ENCODE measurements around the gene IL31RA.
A peak's percentile ranks its signal among the peaks of the same experiment; 100 is the strongest.
"Not testable (repeated sequence)": the region's sequence is repeated elsewhere in the genome, so short reads cannot be mapped to it uniquely, and the experiment has no call there.

The IL31RA gene

DNA sequence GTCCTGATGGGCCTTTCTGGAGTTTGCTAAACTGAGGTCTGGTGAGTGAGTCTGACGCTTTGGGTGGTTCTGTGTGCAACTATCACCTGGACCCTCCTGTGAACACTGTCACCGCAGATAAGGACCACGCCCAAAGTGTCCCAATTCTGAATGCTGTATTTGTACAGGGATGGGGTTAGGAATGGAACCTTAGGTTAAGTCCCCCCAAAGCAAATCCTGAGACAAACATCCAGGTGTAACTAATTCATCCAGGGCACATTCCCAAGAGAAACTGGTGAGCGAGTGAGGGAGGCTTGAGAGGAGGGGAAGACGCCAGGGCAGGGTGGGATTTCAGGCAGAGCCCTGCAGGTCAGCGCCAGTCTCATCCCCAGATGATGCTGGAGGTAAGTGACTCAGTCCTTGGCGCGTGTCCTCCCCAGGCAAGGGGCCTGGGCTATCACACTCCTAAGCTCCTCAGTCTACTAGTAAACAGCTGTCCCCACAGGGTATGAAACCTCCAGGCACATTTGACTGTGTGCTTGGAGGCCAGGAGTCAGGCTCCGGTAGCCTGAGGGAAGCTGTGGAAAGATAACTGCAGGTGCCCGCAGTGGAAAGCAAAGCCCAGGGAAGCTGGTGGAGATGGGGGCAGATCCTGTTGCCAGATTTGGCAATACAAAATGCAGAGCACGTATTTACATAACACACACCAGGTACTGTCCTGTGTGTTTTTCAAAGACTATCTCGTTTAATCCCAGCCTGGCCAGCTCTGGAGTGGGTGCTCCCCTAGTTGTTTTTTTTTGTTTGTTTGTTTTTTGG lies 76.9 kb downstream of the IL31RA start:
- no peak for DNase-seq

DNA sequence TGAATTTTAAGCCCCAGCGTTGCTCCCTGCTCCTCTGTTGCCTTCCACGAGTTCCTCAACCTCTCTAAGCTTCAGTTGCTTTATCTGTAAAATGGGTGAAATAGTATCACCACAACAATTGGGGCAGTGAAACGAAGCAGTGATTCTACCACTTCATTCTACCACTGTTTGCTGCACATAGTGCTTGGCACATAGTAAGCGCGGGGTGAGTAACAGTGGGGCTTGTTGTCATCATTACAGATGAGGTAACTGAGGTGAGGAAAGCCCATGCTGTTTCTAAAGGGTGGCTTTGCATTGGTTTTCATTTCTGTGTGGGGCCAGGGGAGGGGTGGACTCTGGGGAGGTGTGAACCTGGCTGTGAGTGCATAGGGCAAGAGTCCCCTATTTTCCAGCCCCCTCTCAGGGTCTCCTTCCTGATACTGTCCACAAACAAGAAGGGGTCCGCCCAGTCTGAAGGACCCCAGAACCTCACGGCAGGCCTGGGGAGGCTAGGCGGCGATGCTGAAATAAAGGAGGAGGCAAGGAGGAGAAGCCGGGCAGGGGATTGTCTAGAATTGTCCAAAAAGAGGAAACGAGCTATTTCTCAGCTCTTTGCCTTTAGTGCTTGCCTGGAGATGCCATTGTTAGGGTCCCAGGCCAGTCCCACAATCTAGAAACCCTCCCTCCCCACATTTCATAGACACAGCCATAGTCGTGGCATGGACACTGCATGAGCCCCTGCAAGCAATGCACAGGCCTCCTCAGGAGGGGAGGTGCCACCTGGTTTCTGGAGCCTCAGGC lies 78.1 kb downstream of the IL31RA start:
- no peak for DNase-seq

DNA sequence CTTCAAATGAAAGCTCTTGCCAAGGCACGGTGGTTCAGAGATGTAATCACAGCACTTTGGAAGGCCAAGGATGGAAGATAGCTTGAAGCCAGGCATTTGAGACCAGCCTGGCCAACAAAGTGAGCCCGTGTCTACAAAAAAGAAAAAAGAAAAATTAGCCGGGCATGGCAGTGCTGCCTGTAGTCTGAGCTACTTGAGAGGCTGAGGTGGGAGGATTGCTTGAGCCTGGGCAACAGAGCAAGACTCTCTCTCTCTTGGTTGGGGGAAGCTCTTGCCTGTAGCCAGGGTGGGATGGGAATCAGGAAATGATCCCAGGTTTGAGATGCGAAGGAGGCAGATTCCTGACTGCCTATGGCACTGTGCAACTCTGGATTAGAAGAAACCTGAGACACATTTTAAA lies 81.5 kb downstream of the IL31RA start:
- DNase-seq = no peak

DNA sequence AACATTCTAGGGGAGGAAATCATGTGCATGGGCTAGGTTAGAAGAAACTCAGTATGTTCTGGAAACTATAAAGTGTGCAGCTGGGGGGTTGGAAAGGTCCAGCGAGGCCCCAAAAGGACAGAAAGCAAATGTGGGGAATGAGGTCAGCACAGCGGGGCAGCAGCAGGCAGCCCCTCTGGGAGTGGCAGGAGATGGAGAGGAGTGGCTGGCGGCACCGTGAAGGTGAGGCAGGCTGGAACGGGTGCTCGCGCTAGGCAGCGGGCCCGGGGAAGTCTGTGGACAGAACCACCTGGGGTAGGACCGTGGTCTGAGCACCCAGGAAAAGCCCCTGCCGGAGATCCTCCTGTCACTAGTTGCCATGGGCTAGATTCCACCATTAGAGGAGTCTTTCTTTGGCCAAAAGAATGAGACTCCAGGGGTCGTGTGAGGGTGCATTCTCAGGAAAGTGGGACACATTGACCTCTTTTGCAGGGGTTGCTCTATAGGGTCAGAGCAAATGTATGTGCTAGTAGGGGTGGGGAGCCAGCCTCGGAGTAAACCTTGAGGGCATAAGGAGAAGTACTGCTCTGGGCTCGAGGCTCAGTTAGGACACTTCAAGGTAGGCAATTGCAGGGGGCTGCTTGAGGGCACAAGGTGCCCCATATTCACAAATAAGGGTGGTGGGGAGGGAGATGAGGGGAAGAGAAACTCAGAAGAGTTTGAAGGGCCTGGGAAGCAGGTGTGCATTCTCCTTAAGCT lies 82.4 kb downstream of the IL31RA start:
- no peak for DNase-seq

DNA sequence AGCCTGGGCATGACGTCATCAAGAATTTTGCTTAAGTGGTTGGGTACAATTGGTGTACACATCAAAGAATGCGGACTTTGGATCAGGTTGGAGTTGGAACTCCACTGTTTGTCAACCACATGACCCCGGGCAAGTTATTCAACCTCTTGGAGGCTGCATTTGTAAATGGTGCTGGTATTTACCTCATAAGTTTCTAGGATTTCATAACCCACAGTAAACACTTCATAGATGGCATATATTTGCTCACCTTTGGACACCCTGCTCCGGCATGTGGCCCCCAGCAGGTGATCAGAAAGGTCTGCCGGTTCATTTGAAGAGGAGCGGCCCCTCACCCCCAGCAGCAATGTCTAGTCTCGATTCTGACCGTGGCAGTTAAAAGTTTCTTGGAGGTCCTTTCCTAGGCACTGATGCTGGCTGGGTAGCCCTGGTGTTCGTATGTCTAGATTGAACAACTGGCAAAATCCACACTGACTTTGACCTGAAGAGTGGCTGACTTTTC lies 83.0 kb downstream of the IL31RA start:
- DNase-seq = no peak

DNA sequence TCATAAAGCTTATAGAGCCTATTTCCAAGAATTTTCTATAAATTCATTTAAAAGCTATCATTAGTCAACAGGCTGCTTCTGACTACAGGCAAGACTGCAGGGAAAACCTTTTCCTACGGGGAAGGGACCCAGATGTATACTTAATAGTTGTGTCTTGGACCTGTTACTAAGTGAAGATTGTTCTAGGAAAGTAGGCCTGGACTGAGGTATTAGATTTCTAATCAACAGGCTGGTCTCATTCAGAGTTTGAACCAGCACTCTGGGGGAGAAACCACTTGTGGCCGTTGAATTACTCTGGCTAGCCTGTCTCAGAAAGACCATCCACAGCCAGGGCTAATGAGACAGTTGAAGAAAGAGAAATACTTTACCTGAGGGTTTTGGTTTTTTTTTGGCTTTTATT lies 83.6 kb downstream of the IL31RA start:
- DNase-seq = no peak

DNA sequence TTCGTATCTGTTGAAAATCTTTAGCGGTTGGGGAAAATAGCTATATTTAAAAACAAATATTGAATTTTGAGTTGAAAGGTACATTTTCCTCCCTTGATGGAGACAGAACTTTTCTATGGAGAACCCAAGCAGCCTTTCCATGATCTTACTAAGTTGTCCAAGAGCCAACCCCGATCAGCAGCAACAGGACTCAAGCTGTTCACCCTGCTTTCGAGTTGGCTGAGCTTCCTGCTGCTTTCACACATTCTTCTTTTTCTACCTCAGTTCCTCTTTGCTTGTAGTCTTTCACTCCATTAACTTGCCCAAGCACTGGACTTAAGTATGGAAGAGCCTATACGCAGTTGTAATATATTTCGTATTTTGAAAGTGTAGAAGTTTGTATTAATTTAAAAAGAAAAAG lies 84.2 kb downstream of the IL31RA start:
- no peak for DNase-seq

DNA sequence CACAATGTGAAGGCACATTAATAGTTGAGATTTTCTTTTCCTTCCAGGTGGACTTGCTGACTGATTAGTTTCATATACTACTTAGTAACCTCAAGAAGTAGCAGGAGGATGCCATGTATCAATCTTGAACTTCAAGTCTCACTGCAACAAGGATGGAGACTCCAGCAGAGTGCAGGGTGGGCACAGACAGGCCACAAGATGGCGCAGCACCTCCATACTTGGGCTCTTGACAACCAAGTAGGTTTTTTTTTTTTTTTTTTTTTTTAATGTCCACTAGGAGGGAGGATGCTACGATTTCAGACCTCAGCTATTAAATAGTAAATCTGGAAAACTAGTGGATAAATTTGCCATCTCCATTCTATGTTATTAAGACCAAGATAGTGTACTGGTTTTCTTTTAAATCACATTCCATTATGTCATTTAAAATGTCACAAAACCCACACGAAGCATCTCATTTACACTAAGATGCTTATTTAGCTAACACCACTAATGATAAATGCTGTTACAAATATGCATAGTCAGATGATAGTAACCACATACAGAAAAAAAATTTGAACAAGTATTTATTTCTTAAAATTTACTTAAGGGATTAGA lies 85.0 kb downstream of the IL31RA start:
- peak; percentile 75 for DNase-seq

GRCh38 chr5:55937598-55937997 lies 86.4 kb downstream of the IL31RA start:
- DNase-seq = not testable (repeated sequence)

GRCh38 chr5:55941154-55941553 lies 90.0 kb downstream of the IL31RA start:
- DNase-seq = not testable (repeated sequence)

- no peak for DNase-seq
Measured at GRCh38 chr5:55959208-55959607, 108.1 kb downstream of the IL31RA start.

- DNase-seq = no peak
Measured at GRCh38 chr5:55960779-55961178, 109.6 kb downstream of the IL31RA start.

DNA sequence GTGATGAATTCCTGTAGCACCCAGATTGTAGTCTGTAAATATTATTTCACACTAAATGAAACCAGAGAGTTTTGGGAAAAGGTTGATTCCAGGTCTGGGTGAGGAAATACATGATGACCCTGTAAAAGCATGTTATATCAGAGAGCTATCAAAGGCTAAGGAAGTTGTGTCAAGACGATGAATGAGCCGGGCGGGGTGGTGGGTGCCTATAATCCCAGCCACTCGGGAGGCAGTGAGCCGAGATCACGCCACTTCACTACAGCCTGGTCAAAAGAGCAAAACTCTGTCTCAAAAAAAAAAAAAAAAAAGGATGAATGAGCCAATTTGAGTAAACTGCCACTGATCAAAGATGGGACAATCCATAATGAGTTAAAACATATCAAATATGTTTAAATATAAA lies 114.4 kb downstream of the IL31RA start:
- DNase-seq = no peak

GRCh38 chr5:55966284-55966683 lies 115.1 kb downstream of the IL31RA start:
- DNase-seq = no peak

DNA sequence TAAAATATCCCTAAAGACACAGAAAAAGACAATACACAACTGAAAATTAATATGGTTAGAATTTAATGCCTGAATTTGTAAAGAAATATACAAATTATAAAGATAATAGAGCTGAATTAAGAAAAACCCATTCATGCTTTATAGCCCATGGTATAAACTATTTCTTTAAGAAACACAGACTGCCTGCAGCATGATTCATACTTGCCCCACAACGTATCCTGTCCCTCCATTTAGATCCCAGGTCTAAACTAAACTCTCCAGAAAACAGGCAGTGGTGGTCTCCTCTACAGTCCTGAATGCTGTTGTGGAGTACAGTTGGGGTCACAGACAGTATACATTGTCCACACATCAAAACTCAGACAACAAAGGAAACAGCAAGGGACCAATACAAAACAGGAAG lies 118.8 kb downstream of the IL31RA start:
- no peak for DNase-seq

All from activated CD4-positive, alpha-beta T cell treated with anti-CD3 and anti-CD28 coated beads, Interleukin-2, amount 50 U/mL, for 1 hour (primary cell).